Measurements from ENCODE around the gene PWWP2B.
"Not testable (repeated sequence)": the region's sequence is repeated elsewhere in the genome, so short reads cannot be mapped to it uniquely, and the experiment has no call there.

- TF ChIP-seq EZH2 (IDR thresholded peaks at IDR 0.05; ENCODE audit: insufficient read depth, poor library complexity, severe bottlenecking); EZH2phosphoT487 (IDR thresholded peaks at IDR 0.05; ENCODE audit: insufficient read depth, low read depth): not testable (repeated sequence)
These were observed 39.1 kb downstream of the PWWP2B start for GRCh38 chr10:132436096-132436495.
